Renal pelvis (tissue), 4 donors: ENCODE measurements around the gene MRPS27. TPM values are rescaled to one million over a fixed set of nuclear protein-coding genes. Genes with fewer than 3 reads are reported as not detected.

Experiments used
- DNase-seq: peaks from one replicate; pipeline ENCODE4 v3.0.0-alpha.2; 2013
- polyA plus RNA-seq, 3 donors: library from polyadenylated mRNA; unstranded; fragments of 120-200 nt; gene quantifications; one replicate each; pipeline ENCODE4 v1.2.1, GENCODE V29; 2013; ENCODE audit not compliant: insufficient read length in 3 of 3

MRPS27 gene
- polyA plus RNA-seq, 3 donors = 62.5 to 70.7 (median 64.2) TPM

- DNase-seq = no peak
Observed at GRCh38 chr5:72295539-72295938, 24.5 kb downstream of the MRPS27 start.

- no peak for DNase-seq
Observed at GRCh38 chr5:72294473-72294872, 25.6 kb downstream of the MRPS27 start.

- no peak for DNase-seq
Observed at GRCh38 chr5:72293495-72294055, 26.5 kb downstream of the MRPS27 start.

GRCh38 chr5:72292411-72292810 is 27.6 kb downstream of the MRPS27 start:
- no peak for DNase-seq

GRCh38 chr5:72291601-72292000 is 28.4 kb downstream of the MRPS27 start:
- no peak for DNase-seq

GRCh38 chr5:72290356-72291133 is 29.5 kb downstream of the MRPS27 start:
- DNase-seq = no peak

GRCh38 chr5:72288924-72289323 is 31.1 kb downstream of the MRPS27 start:
- DNase-seq = no peak

GRCh38 chr5:72286798-72287197 is 33.2 kb downstream of the MRPS27 start:
- DNase-seq = no peak

GRCh38 chr5:72285424-72285821 is 34.6 kb downstream of the MRPS27 start:
- DNase-seq = no peak

- DNase-seq = no peak
Observed at GRCh38 chr5:72284559-72285423, 35.2 kb downstream of the MRPS27 start.

- DNase-seq = no peak
Observed at GRCh38 chr5:72283358-72283757, 36.7 kb downstream of the MRPS27 start.

GRCh38 chr5:72282878-72283277 is 37.2 kb downstream of the MRPS27 start:
- DNase-seq = no peak

- peak; percentile 61 for DNase-seq
Observed at GRCh38 chr5:72281764-72282499, 38.1 kb downstream of the MRPS27 start.

GRCh38 chr5:72281430-72281763 is 38.6 kb downstream of the MRPS27 start:
- DNase-seq = no peak

- DNase-seq = no peak
Observed at GRCh38 chr5:72280581-72281069, 39.4 kb downstream of the MRPS27 start.

GRCh38 chr5:72276219-72276752 is 43.8 kb downstream of the MRPS27 start:
- DNase-seq = no peak

- no peak for DNase-seq
Observed at GRCh38 chr5:72273547-72273946, 46.5 kb downstream of the MRPS27 start.

- DNase-seq = no peak
Observed at GRCh38 chr5:72272398-72272797, 47.6 kb downstream of the MRPS27 start.

GRCh38 chr5:72271702-72272101 is 48.3 kb downstream of the MRPS27 start:
- DNase-seq = no peak

GRCh38 chr5:72270037-72270436 is 50.0 kb downstream of the MRPS27 start:
- no peak for DNase-seq

GRCh38 chr5:72269411-72269780 is 50.6 kb downstream of the MRPS27 start:
- no peak for DNase-seq
